Measurements from ENCODE around the gene XPC.

GRCh38 chr3:14218355-14218754 lies 40.0 kb upstream of the XPC start:
- TF ChIP-seq CTCF (IDR thresholded peaks at IDR 0.05) (no peak), POLR2A (IDR thresholded peaks at IDR 0.05) (no peak)
